BJ (cell line): ENCODE measurements around the gene HERC6. TPM values are rescaled to one million over a fixed set of nuclear protein-coding genes. Genes with fewer than 3 reads are reported as not detected.

ENCODE experiments used
- CTCF ChIA-PET: fragments of 350-600 bp; formaldehyde crosslinking; extraction: SDS; loops from one replicate; lab custom pipeline; 2021; ENCODE audit warnings: antibody characterized with exemption, inconsistent platforms; lab: Yijun Ruan, JAX
- POLR2A ChIA-PET: fragments of 300-600 bp; sonication (Branson Sonifier 250); formaldehyde crosslinking; extraction: SDS; loops from one replicate; lab custom pipeline; 2021; ENCODE audit warnings: antibody characterized with exemption; lab: Charles Lee
- DNase-seq: peaks from one replicate; pipeline ENCODE4 v3.0.0-alpha.2; 2011; ENCODE audit warnings: low read depth
- H3K27me3 ChIP-seq: 2 replicates; pipeline ENCODE4 v1.6.0; 2011; ENCODE audit warnings: low read length; ENCODE audit not compliant: control insufficient read depth, insufficient read depth
- H3K36me3 ChIP-seq: 2 replicates; pipeline ENCODE4 v1.5.1; 2011; ENCODE audit warnings: low read length; ENCODE audit not compliant: control insufficient read depth, insufficient read depth
- H3K4me3 ChIP-seq: 2 replicates; pipeline ENCODE4 v1.5.1; 2011; ENCODE audit warnings: low read depth, mild to moderate bottlenecking, control low read depth, low read length
- polyA plus RNA-seq: library from polyadenylated mRNA; depleted of rRNA; stranded (reverse); fragments of >200 nt; gene quantifications from 2 replicates; pipeline ENCODE4 v1.2.3, GENCODE V29; 2011; rRNA removed
- small RNA-seq: library from RNA; depleted of rRNA; stranded (forward); fragments of <200 nt; gene quantifications from one replicate; pipeline ENCODE3, GENCODE V24; 2012; ENCODE audit warnings: low replicate concordance, low read depth; ENCODE audit not compliant: insufficient read length
- TF ChIP-seq, protein P1 (sequence below): IDR thresholded peaks from 2 replicates; pipeline ENCODE4 v1.5.1; 2011; ENCODE audit warnings: low read depth, mild to moderate bottlenecking, control low read depth, inconsistent platforms, low read length, moderate library complexity; ENCODE audit not compliant: insufficient read depth

HERC6 gene
- polyA plus RNA-seq, 1 experiment: 3.1 TPM

DNA sequence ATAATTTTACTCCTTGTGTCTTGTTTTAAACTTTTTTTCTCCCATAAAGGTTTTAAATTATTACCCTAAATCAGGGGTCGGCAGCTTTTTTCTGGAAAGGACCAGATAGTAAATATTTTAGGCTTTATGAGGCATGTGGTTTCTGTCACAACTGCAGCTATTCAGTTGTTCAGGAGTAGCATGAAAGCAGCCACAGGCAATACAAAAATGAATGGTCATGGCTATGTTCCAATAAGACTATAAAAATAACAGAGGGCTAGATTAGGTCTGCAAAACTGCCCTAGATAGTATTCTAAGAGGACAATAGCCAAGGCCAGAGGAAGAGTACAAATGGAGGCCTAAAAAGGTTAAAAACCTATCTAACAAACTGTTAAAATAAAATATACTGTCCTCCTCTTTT lies 102.9 kb downstream of the HERC6 start:
- Histone ChIP-seq H3K27me3 (no peaks in the 10 kb centered on the region), H3K4me3 (no peak overlapping the region), H3K36me3 (no peaks in the 10 kb centered on the region)
- ChIA-PET CTCF (interaction anchor here (1.1 kb wide), 1 partner anchor 26 kb away, joined by 3 read pairs; no protein-coding TSS in a partner anchor), POLR2A (no interaction called here)
- DNase-seq: peak; percentile 9
- TF ChIP-seq, protein P1, sequence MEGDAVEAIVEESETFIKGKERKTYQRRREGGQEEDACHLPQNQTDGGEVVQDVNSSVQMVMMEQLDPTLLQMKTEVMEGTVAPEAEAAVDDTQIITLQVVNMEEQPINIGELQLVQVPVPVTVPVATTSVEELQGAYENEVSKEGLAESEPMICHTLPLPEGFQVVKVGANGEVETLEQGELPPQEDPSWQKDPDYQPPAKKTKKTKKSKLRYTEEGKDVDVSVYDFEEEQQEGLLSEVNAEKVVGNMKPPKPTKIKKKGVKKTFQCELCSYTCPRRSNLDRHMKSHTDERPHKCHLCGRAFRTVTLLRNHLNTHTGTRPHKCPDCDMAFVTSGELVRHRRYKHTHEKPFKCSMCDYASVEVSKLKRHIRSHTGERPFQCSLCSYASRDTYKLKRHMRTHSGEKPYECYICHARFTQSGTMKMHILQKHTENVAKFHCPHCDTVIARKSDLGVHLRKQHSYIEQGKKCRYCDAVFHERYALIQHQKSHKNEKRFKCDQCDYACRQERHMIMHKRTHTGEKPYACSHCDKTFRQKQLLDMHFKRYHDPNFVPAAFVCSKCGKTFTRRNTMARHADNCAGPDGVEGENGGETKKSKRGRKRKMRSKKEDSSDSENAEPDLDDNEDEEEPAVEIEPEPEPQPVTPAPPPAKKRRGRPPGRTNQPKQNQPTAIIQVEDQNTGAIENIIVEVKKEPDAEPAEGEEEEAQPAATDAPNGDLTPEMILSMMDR: no peak

GRCh38 chr4:88489100-88489761 lies 110.6 kb downstream of the HERC6 start:
- TF ChIP-seq, protein P1: no peak
- ChIA-PET CTCF (interaction anchor here (0.6 to 0.7 kb wide), 2 partner anchors 25 to 265 kb away, joined by 3 read pairs; no protein-coding TSS in a partner anchor), POLR2A (no interaction called here)
- Histone ChIP-seq H3K36me3 (no peaks in the 10 kb centered on the region), H3K4me3 (no peak overlapping the region), H3K27me3 (no peaks in the 10 kb centered on the region)
- DNase-seq: no peak

Small RNA genes lying within 50 kb of the gene (small RNA-seq; reads per million reads assigned to genes)
- not detected for gene RF00019

Other genes with a start within 250 kb of the HERC6 start
- gene ABCG2, start 220.2 kb upstream of the HERC6 start, polyA plus RNA-seq: 0.45 and 0.65 TPM in 2 replicates
- gene PPM1K, start 94.3 kb upstream of the HERC6 start, polyA plus RNA-seq: 9.0 and 9.7 TPM in 2 replicates
- gene HERC5, start 78.3 kb downstream of the HERC6 start, polyA plus RNA-seq: 0.05 and 0.20 TPM in 2 replicates
- gene PYURF, start 144.9 kb downstream of the HERC6 start, polyA plus RNA-seq: 34.9 and 44.2 TPM in 2 replicates
- 13.0 and 13.2 TPM in 2 replicates for gene HERC3, start 213.6 kb downstream of the HERC6 start, polyA plus RNA-seq